Left kidney (tissue), 8 donors: ENCODE measurements around the gene MYB. TPM values are rescaled to one million over a fixed set of nuclear protein-coding genes. Genes with fewer than 3 reads are reported as not detected.
"Not testable (repeated sequence)": the region's sequence is repeated elsewhere in the genome, so short reads cannot be mapped to it uniquely, and the experiment has no call there.

Experiments used
- DNase-seq: peaks from one replicate; pipeline ENCODE4 v3.0.0-alpha.2; 2013
- long read RNA-seq, 8 donors: transcript quantifications; one replicate each; lab custom pipeline, GENCODE V29; 2026
- polyA plus RNA-seq: library from polyadenylated mRNA; unstranded; fragments of 120-200 nt; gene quantifications from one replicate; pipeline ENCODE4 v1.2.1, GENCODE V29; 2013; ENCODE audit not compliant: insufficient read length

Gene MYB
- polyA plus RNA-seq = 5.7 TPM
- long read RNA-seq, donor 1 = 0 reads
- long read RNA-seq, donor 2 = 0 reads
- long read RNA-seq, donor 3 = 0 reads
- long read RNA-seq, donor 4, partial matches to known transcripts = 0 of 1 reads
- long read RNA-seq, donor 4, other reads (novel, unspliced or antisense) = 0 of 1 reads
- long read RNA-seq, donor 5, partial matches to known transcripts = 0 of 1 reads
- long read RNA-seq, donor 5, other reads (novel, unspliced or antisense) = 0 of 1 reads
- long read RNA-seq, donor 6 = 0 reads
- long read RNA-seq, donor 7, partial matches to known transcripts = 42 of 43 reads
- long read RNA-seq, donor 7, other reads (novel, unspliced or antisense) = 0 of 43 reads
- long read RNA-seq, donor 8 = 0 reads

- DNase-seq = peak; percentile 62
Measured at GRCh38 chr6:135180542-135181332, at the start of gene MYB. Gene MYB, plus strand, starts transcription at chr6:135181308. Its CDS starts 206 bp downstream, at chr6:135181514.

GRCh38 chr6:135132776-135133175 is 48.3 kb upstream of the MYB start:
- DNase-seq = no peak

DNA sequence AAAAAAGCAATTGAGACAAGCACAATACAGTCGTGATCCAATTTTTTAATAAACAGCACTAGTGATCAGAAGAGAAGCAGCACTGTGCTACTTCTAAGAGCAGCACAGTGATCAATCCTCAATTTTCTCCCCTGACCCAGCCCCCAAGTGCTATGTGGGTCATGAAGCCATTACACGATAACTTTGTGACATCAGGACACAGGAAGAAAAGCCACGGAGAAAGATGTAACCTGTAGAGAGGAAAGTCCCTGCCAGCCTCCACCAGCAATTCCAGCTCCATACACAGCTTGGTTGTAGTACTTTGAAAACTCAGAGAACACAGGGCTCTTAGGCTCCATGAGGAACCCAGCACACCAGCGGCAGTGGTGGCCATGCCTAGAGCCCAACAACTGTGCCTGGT is 45.3 kb upstream of the MYB start:
- no peak for DNase-seq

GRCh38 chr6:135137826-135138225 is 43.3 kb upstream of the MYB start:
- no peak for DNase-seq

DNA sequence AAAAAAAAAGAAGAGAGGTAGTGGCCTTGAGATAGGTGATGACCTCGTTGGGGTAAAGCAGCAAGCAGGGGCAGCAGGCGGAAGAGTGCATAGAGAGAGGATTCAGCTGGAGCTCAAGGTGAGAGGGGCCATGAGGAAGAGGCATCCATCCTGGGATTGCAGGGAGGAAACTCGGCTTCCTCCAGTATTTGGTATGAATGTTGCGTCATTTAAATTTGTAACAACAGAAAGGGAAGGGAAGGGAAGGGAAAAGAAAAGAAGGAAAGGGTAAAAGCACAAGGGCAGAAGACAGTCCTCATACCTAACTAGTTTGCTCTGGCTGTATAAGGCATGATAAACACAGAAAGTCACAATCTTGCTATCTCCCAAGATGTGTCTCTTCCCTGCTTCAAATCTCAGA is 39.9 kb upstream of the MYB start:
- DNase-seq = no peak

- no peak for DNase-seq
Measured at GRCh38 chr6:135141728-135142127, 39.4 kb upstream of the MYB start.

- DNase-seq = not testable (repeated sequence)
Measured at GRCh38 chr6:135142232-135142631, 38.9 kb upstream of the MYB start.

DNA sequence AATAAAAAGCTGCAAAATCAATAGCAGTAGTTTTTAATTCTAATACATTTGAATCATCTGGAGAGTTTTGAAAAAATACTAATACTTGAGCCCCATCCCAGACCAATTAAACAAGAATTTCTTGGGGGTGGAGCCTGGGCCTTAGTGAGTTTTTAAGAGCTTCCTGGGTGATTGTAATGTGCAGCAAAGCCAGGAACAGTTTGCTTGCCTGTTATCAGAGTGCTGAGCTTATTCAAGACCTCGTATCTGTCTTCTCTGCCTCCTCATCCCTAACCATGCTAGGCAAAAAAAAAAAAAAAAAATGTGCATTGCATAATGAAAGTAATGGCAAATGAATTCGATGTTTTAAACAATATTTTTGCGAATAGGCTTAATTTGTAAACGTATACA is 36.4 kb upstream of the MYB start:
- no peak for DNase-seq

DNA sequence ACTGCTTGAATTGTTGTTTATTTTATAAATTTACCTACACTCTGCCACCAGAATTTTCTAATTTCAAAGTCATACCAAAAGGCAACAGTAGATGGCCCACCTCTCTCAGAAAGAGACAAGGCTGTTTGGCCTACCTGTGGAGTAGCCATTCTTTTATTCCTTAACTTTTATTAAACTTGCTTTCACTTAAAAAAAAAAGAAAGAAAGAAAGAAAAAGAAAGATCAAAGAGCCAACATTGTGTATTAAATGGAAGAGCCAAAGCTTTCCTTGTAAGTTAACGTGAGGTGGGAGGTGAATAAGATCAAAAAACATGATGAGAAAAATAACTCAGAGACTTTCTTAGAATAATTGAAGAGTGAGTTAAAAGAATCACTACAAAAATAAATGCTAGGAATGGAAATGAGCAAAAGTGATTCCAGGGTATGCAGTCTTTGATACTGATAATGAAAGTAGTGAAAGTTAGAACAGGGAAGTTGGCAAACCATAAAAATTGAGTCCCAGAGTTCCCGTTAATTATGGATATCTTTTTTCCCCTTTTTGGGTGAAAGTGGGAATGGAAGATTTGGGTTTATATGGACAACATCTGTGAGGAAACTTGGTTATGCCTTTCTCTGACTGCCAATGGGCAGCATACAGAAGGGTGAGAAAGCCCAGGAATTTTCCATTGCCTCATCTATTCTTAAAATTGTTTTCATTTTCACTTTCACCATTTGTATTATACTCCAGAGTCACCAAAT is 35.9 kb upstream of the MYB start:
- DNase-seq = no peak

DNA sequence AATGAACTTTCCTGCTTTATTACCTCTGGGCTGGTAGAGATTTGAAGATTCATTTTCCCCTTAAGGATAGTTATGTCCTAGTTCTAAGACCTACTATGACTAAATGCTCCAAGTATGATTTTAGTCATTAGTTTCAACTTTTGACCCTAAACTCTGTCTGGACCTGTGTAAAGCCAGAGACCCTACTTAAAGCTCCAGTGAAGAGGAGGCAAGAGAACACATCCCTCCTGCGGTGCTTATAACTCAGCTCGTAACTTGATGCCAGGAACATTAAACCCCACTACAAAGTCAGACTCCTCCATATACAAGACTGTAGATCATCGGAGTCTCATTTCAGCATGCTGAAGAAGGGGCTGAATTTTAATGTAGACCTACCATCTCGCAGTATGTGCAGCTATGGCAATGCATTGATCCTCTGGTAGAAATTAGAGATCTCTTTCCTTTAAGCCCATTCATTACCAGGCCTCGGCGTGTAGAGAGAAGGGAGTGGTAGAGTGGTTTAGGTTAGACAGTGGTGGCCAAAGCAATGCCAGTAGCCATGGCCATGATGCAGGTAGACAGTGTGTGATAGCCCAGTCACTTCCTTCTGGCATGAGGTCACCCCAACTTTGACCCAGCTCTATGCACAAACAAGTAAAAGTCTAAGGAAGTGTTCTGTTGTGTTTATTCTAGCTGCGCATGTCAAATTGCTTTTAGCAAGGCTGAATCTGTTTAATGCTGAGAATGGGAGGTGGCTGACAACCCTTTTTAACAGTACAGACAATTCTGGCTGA is 34.8 kb upstream of the MYB start:
- DNase-seq = peak; percentile 10

DNA sequence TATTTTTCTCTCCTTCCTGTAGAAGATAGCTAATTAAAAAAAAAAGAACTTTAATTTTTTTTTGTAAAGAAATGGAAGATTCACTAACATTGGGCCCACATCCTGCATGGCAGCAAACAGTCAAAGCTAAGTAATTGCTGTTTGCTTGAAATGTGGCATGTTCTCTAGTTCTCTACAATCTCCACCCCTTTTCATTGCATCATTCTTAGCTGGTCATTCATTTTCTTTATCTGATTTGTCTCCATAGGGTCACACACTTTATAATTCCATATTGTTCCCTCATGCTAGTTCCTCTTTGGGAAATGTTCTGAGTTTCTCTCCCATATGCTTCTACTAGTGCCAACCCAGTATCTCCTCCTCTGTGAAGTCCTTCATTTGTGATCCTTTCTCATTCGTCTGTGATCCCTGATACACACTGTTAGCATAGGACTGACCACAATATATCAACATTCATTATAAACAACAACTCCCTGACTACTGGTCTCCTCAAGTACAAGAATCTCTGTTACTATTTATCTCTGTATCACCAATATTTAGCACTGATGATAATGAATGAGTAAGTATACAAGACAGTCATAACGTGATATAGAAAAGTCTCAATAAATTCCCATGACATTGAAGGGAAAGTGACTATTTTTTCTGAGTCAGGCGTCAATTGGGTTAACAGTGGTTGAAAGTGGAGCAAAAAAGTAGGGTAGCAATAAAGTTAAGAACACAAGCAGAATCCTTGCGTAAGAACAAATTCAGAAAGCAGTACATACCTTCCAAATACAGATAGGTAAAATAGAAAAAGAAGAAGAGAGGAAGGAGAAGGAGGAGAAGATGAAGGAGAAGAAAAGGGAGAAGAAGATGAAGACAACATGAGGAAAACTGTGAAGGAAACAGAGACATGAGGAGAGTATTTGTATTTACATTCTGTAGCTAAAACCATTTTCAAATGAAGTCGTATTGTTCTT is 33.2 kb upstream of the MYB start:
- no peak for DNase-seq

DNA sequence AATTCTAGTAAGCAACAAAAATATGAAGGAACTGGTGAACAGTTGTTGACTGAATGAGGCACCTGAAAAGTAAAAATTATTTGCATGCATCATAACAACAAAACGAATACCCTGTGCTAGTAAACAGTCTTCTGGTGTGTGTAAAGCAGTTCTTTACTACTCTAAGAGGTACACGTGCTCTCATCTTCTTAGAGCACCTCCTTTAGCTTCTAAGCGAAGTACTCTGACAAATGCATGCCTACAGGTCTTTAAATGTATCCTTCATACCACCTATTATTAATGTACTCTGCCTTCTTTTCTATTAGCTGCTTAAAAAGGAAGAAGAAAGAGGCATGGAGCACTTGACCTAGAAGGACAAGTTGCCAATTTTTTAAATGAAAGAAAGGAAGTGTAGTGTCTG is 32.2 kb upstream of the MYB start:
- no peak for DNase-seq

DNA sequence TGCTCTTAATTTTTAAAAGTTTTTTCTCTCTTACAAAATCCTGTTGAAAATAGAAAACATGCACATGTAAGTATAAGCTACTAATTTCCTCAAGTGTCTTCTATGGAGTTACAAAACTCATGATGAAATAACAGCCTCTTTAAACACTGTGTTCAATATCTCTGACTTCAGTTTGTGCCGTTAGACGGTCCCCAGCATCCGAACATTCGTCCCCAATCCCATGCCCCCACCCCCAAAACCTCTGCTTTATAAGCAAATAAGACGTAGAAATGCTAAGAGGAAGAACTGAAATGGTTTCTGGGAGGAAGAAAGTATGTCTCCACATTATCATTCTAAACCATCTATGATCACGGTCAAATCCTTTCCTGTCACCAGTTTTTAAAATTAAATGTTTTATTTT is 31.7 kb upstream of the MYB start:
- no peak for DNase-seq

DNA sequence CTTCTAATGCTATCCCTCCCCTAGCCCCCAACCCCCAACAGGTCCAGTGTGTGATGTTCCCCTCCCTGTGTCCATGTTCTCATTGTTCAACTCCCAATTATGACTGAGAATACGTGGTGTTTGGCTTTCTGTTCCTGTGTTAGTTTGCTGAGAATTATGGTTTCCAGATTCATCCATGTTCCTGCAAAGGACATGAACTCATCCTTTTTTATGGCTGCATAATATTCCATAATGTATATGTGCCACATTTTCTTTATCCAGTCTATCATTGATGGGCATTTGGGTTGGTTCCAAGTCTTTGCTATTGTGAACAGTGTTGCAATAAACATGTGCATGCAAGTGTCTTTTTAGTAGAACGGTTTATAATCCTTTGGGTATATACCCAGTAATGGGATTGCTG is 30.6 kb upstream of the MYB start:
- not testable (repeated sequence) for DNase-seq

GRCh38 chr6:135154125-135154524 is 27.0 kb upstream of the MYB start:
- not testable (repeated sequence) for DNase-seq

- no peak for DNase-seq
Measured at GRCh38 chr6:135158397-135158796, 22.7 kb upstream of the MYB start.

- no peak for DNase-seq
Measured at GRCh38 chr6:135159531-135159930, 21.6 kb upstream of the MYB start.

DNA sequence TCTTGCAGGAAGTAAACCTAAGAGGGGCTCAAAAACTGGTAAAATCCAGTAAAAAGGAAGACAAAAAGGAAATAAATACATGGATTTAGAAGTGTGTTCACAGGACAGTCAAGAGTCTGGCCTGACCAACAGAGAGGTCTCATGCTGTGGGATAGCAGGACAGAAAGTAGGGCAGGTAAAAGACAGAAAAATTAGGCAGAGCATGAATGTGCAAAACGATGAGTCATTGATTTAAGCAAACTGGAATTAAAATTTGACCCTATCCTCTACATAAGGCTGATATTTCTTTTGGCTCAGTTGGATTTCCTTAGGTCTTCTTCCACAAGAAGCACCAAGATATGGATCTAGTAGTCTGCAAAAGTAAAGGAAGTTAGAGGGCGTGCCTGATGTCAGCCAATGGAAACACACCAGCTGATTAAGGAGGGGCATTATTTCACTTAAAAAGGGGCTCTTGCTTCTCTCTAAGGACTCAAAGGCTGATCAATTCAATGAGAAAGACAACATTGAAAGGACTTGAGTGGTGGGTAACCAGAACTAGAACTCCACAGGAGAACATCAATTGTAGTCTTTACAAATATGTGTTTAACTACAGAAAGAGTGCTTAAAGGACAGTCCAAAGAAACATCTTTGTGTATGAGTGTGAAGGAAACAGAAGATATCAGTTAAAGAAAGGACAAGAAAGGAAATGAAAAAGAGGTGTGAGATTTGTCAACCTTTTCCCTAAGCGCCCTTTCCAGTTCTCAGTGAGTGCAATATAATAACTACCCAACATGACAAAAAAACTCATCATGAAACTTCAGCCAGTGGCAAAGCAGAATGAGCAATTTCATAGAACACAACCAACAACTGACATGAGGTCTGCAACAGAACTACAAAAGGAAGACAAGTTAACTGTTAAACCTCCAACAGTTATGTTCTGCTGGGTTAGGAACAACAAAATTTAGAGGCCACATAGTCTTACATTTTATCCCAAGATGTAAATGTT is 19.4 kb upstream of the MYB start:
- DNase-seq = no peak

GRCh38 chr6:135162678-135163439 is 18.2 kb upstream of the MYB start:
- no peak for DNase-seq
